GM12878 (cell line): ENCODE data around the gene TRIM26. TPM values are rescaled to one million over a fixed set of nuclear protein-coding genes. Genes with fewer than 3 reads are reported as not detected.

ENCODE experiments used
- ATAC-seq: fragments of 200-7000 bp; cut with Tn5 transposase; 3 replicates; pipeline ENCODE4 v1.9.1; 2020; ENCODE audit warnings: mild to moderate bottlenecking, moderate library complexity
- BruUV-seq: library from RNA; stranded (reverse); fragments of 400-500 nt; replicated peaks from 2 replicates; lab custom pipeline; 2021; lab: Mats Ljungman, UMichigan
- CTCF ChIA-PET: fragments of 300-600 bp; sonication (Branson Sonifier 250); formaldehyde crosslinking; extraction: SDS; loops from one replicate; lab custom pipeline; 2021; ENCODE audit warnings: inconsistent platforms; lab: Yijun Ruan, JAX
- POLR2A ChIA-PET: fragments of 350-600 bp; formaldehyde crosslinking; extraction: SDS; loops from one replicate; lab custom pipeline; 2021; ENCODE audit warnings: inconsistent platforms; lab: Charles Lee
- RAD21 ChIA-PET: fragments of 300-600 bp; sonication (Branson Sonifier 250); formaldehyde crosslinking; loops from one replicate; lab custom pipeline; 2023; ENCODE audit warnings: antibody characterized with exemption; ENCODE audit not compliant: unreplicated experiment; lab: Charles Lee
- SMC1A ChIA-PET: fragments of 300-600 bp; sonication (Branson Sonifier 250); formaldehyde crosslinking; loops from one replicate; lab custom pipeline; 2023; ENCODE audit not compliant: unreplicated experiment, uncharacterized antibody; lab: Charles Lee
- DNase-seq: peaks from one replicate; pipeline ENCODE4 v3.0.0-alpha.2; 2011; ENCODE audit warnings: low read depth, low spot score
- FAIRE-seq: peaks from 3 replicates; lab custom pipeline; 2011; peaks lifted over from hg19 to GRCh38; lab: Jason Lieb, UNC
- H2AFZ ChIP-seq: 2 replicates; pipeline ENCODE4 v1.6.0; 2011; ENCODE audit warnings: low read depth, low read length, control low read depth; ENCODE audit not compliant: control insufficient read depth
- H3K27ac ChIP-seq: 2 replicates; pipeline ENCODE4 v1.5.1; 2011; ENCODE audit warnings: control low read depth; ENCODE audit not compliant: control insufficient read depth, insufficient read depth
- H3K27me3 ChIP-seq, 2 experiments: replicated peaks in 1 of 2; 2 replicates each; pipeline versions ENCODE4 v1.6.0 to v1.6.1; 2011; ENCODE audit warnings: low read length in 1 of 2; ENCODE audit not compliant: control insufficient read depth in 2 of 2, insufficient read depth in 2 of 2
- H3K36me3 ChIP-seq, 2 experiments: 2 replicates each; pipeline ENCODE4 v1.5.1; 2011; ENCODE audit warnings: low read length in 1 of 2; ENCODE audit not compliant: control insufficient read depth in 2 of 2, insufficient read depth in 2 of 2
- H3K4me1 ChIP-seq: 2 replicates; pipeline ENCODE4 v1.6.1; 2011; ENCODE audit warnings: mild to moderate bottlenecking, low read length, moderate library complexity, mixed read lengths; ENCODE audit not compliant: control insufficient read depth, insufficient read depth
- H3K4me2 ChIP-seq: 2 replicates; pipeline ENCODE4 v1.6.0; 2011; ENCODE audit warnings: control low read depth; ENCODE audit not compliant: control insufficient read depth, insufficient read depth
- H3K4me3 ChIP-seq: fragments of 200-600 bp; sonication (generic); 2 replicates; pipeline ENCODE4 v1.5.1; 2016
- H3K79me2 ChIP-seq: 2 replicates; pipeline ENCODE4 v1.6.0; 2011; ENCODE audit warnings: low read length; ENCODE audit not compliant: control insufficient read depth, insufficient read depth
- H3K9ac ChIP-seq: 2 replicates; pipeline ENCODE4 v1.8.0; 2011; ENCODE audit warnings: low read length, control low read depth, mixed read lengths; ENCODE audit not compliant: control insufficient read depth, insufficient read depth
- H3K9me3 ChIP-seq: replicated peaks from 3 replicates; pipeline ENCODE4 v1.5.1; 2011; ENCODE audit warnings: mild to moderate bottlenecking, low read length; ENCODE audit not compliant: control insufficient read depth, insufficient read depth
- H4K20me1 ChIP-seq: 2 replicates; pipeline ENCODE4 v1.6.0; 2011; ENCODE audit not compliant: control insufficient read depth, insufficient read depth
- BACH1 ChIP-seq: fragments of 450-650 bp; IDR thresholded peaks from 2 replicates; pipeline ENCODE4 v1.6.1; 2017; ENCODE audit warnings: mild to moderate bottlenecking, borderline replicate concordance
- CREB1 ChIP-seq: IDR thresholded peaks from 2 replicates; pipeline ENCODE4 v1.6.1; 2012; ENCODE audit warnings: low read depth, mild to moderate bottlenecking, inconsistent platforms
- CUX1 ChIP-seq: IDR thresholded peaks from 2 replicates; pipeline ENCODE4 v1.6.1; 2012; ENCODE audit warnings: improper control_type of control experiment, low read depth, low read length; ENCODE audit not compliant: insufficient replicate concordance
- EZH2 ChIP-seq: IDR thresholded peaks from 2 replicates; pipeline ENCODE4 v1.6.1; 2012; ENCODE audit warnings: low read depth, mild to moderate bottlenecking, control low read depth, inconsistent platforms, low read length, borderline replicate concordance; ENCODE audit not compliant: control insufficient read depth
- HCFC1 ChIP-seq: fragments of 150-350 bp; IDR thresholded peaks from 2 replicates; pipeline ENCODE4 v1.6.1; 2014; ENCODE audit warnings: low read length
- IRF4 ChIP-seq: IDR thresholded peaks from 2 replicates; pipeline ENCODE4 v1.6.1; 2011; ENCODE audit warnings: low read depth, low read length
- KDM1A ChIP-seq: fragments of 200-600 bp; sonication (generic); IDR thresholded peaks from 2 replicates; pipeline ENCODE4 v1.6.1; 2016; ENCODE audit warnings: borderline replicate concordance
- NFIC ChIP-seq: IDR thresholded peaks from 2 replicates; pipeline ENCODE4 v1.6.1; 2012; ENCODE audit warnings: low read depth, mild to moderate bottlenecking, inconsistent platforms, low read length, moderate library complexity
- PAX8 ChIP-seq: fragments of 450-650 bp; IDR thresholded peaks from 2 replicates; pipeline ENCODE4 v1.6.1; 2017; ENCODE audit warnings: mild to moderate bottlenecking, moderate library complexity
- SMAD1 ChIP-seq: fragments of 450-650 bp; IDR thresholded peaks from 2 replicates; pipeline ENCODE4 v1.6.1; 2018; ENCODE audit warnings: mild to moderate bottlenecking, low read depth; ENCODE audit not compliant: partially characterized antibody
- STAT1 ChIP-seq: fragments of 450-650 bp; conservative IDR thresholded peaks from 2 replicates; pipeline ENCODE4 v1.6.1; 2014; ENCODE audit warnings: antibody characterized with exemption, mild to moderate bottlenecking
- ZNF24 ChIP-seq: fragments of 450-650 bp; IDR thresholded peaks from 2 replicates; pipeline ENCODE4 v1.6.1; 2017; ENCODE audit warnings: antibody characterized with exemption, mild to moderate bottlenecking
- WGBS: methylation state at CpG from one replicate; pipeline ENCODE4 v1.1.6; 2016; ENCODE audit warnings: low lambda C conversion rate; ENCODE audit not compliant: insufficient replicate concordance, insufficient coverage; ENCODE audit errors: missing lambda C conversion rate; 5-methylcytosine and 5-hydroxymethylcytosine counted together
- in situ Hi-C: fragments of 300-500 bp; cut with MboI; formaldehyde crosslinking; loops from 9 replicates; pipeline ENCODE4 v1.14.3; 2018; ENCODE audit warnings: mixed read lengths
- intact Hi-C: fragments of 100-400 bp; cut with micrococcal nuclease; formaldehyde crosslinking; loops from one replicate; pipeline ENCODE4 v1.14.2; 2022; ENCODE audit not compliant: unreplicated experiment
- polyA plus RNA-seq, 11 experiments: library from polyadenylated mRNA; depleted of rRNA in 4 of 11; unstranded in 6 of 11; stranded (reverse) in 5 of 11; fragments of >200 nt; fragmentation: Nextera tagmentation in 4 of 11; fragmentation: Illumina TruSeq in 1 of 11; extraction: Ambion mirVana in 4 of 11; extraction: Trizol in 1 of 11; gene quantifications; 1 replicate in 1 of 11; 2 replicates in 10 of 11; pipeline versions ENCODE4 v1.2.1 to v1.2.3, GENCODE V29; 2011 to 2016; ENCODE audit warnings: inconsistent platforms in 2 of 11, missing spikeins in 2 of 11, low read depth in 1 of 11
- total RNA-seq, 4 experiments: library from RNA; depleted of rRNA in 3 of 4; stranded (reverse); fragments of >200 nt in 3 of 4; fragmentation: Illumina TruSeq in 1 of 4; extraction: Trizol in 1 of 4; gene quantifications; 2 replicates each; pipeline versions ENCODE4 v1.2.1 to v1.2.3, GENCODE V29; 2013 to 2021
- TF ChIP-seq, protein P1 (sequence below): fragments of 450-650 bp; IDR thresholded peaks from 2 replicates; pipeline ENCODE4 v1.6.1; 2016; ENCODE audit warnings: mild to moderate bottlenecking
- TF ChIP-seq, protein P2 (sequence below): fragments of 450-650 bp; conservative IDR thresholded peaks from 2 replicates; pipeline ENCODE4 v1.6.1; 2017; ENCODE audit warnings: mild to moderate bottlenecking, moderate library complexity
- TF ChIP-seq, protein P3 (sequence below): fragments of 450-650 bp; IDR thresholded peaks from 2 replicates; pipeline ENCODE4 v1.6.1; 2017; ENCODE audit warnings: low read depth, mild to moderate bottlenecking, moderate library complexity

Gene TRIM26
- total and polyA plus RNA-seq, 10 of the 15 experiments (the other 5 are each of a cell fraction or from before 2014, with no cell fraction given), result 13.1 to 79.6 (median 63.6) TPM

DNA sequence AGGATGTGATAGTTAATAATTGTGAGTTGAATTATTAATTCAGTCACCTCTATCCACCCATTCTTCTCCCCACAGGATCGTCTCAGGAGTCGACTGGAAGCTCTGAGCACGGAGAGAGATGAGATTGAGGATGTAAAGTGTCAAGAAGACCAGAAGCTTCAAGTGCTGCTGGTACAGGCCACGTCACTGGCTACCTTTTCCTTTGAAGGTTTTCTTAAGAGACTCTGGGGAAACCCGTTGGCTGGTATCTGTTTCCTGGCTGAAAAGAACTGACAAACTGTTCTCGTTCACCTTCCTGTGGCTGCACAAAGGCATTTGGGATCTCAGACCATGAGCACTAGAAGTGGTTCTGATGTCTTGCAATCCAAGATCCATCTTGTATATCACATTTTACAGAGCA, 46.1 kb downstream of the TRIM26 start:
- H3K36me3 ChIP-seq, result no peaks in the 10 kb centered on the region
- H3K9me3 ChIP-seq, result no peaks in the 10 kb centered on the region
- ChIA-PET POLR2A (no interaction called here), SMC1A (interaction anchor here (1.1 to 3.7 kb wide), 10 partner anchors 18 to 100 kb away, joined by 3 to 34 read pairs (median 4); partner anchors contain the start of genes PPP1R11 and TRIM40), CTCF (interaction anchor here (1.2 to 4.1 kb wide), 5 partner anchors 19 to 65 kb away, joined by 3 to 46 read pairs (median 6); no protein-coding TSS in a partner anchor), RAD21 (interaction anchor here (0.6 to 2.4 kb wide), 3 partner anchors 13 to 64 kb away, joined by 3 to 38 read pairs (median 4); no protein-coding TSS in a partner anchor)
- 26% methylated on average over 6 of the region's 6 CpGs for WGBS
- no peaks in the 10 kb centered on the region for H3K4me1 ChIP-seq
- intact Hi-C loops (no loop called here), in situ Hi-C loops (no loop called here)
- FAIRE-seq (no peak), DNase-seq (no peak), ATAC-seq (peak; percentile 47)
- H3K27ac ChIP-seq, result no peak overlapping the region
- H3K27me3 ChIP-seq, result peaks cover 4 to 14% of the 10 kb centered on the region in 2 experiments
- no peak overlapping the region for H3K4me3 ChIP-seq
- H3K79me2 ChIP-seq, result no peaks in the 10 kb centered on the region
- no peak overlapping the region for H3K9ac ChIP-seq
- H4K20me1 ChIP-seq, result no peaks in the 10 kb centered on the region
- no TSS peak for BruUV-seq
- no peak overlapping the region for H3K4me2 ChIP-seq
- no peak overlapping the region for H2AFZ ChIP-seq
- TF ChIP-seq CUX1, result no peak
- TF ChIP-seq BACH1, result no peak
- TF ChIP-seq, protein P1, sequence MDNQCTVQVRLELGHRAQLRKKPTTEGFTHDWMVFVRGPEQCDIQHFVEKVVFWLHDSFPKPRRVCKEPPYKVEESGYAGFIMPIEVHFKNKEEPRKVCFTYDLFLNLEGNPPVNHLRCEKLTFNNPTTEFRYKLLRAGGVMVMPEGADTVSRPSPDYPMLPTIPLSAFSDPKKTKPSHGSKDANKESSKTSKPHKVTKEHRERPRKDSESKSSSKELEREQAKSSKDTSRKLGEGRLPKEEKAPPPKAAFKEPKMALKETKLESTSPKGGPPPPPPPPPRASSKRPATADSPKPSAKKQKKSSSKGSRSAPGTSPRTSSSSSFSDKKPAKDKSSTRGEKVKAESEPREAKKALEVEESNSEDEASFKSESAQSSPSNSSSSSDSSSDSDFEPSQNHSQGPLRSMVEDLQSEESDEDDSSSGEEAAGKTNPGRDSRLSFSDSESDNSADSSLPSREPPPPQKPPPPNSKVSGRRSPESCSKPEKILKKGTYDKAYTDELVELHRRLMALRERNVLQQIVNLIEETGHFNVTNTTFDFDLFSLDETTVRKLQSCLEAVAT, result no peak
- TF ChIP-seq EZH2, result no peak
- TF ChIP-seq, protein P2, sequence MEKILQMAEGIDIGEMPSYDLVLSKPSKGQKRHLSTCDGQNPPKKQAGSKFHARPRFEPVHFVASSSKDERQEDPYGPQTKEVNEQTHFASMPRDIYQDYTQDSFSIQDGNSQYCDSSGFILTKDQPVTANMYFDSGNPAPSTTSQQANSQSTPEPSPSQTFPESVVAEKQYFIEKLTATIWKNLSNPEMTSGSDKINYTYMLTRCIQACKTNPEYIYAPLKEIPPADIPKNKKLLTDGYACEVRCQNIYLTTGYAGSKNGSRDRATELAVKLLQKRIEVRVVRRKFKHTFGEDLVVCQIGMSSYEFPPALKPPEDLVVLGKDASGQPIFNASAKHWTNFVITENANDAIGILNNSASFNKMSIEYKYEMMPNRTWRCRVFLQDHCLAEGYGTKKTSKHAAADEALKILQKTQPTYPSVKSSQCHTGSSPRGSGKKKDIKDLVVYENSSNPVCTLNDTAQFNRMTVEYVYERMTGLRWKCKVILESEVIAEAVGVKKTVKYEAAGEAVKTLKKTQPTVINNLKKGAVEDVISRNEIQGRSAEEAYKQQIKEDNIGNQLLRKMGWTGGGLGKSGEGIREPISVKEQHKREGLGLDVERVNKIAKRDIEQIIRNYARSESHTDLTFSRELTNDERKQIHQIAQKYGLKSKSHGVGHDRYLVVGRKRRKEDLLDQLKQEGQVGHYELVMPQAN, result no peak
- no peak for TF ChIP-seq STAT1
- TF ChIP-seq NFIC, result no peak
- no peak for TF ChIP-seq KDM1A
- TF ChIP-seq, protein P3, sequence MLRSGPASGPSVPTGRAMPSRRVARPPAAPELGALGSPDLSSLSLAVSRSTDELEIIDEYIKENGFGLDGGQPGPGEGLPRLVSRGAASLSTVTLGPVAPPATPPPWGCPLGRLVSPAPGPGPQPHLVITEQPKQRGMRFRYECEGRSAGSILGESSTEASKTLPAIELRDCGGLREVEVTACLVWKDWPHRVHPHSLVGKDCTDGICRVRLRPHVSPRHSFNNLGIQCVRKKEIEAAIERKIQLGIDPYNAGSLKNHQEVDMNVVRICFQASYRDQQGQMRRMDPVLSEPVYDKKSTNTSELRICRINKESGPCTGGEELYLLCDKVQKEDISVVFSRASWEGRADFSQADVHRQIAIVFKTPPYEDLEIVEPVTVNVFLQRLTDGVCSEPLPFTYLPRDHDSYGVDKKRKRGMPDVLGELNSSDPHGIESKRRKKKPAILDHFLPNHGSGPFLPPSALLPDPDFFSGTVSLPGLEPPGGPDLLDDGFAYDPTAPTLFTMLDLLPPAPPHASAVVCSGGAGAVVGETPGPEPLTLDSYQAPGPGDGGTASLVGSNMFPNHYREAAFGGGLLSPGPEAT, result no peak
- no peak for TF ChIP-seq HCFC1
- TF ChIP-seq IRF4, result no peak
- no peak for TF ChIP-seq ZNF24
- TF ChIP-seq SMAD1, result no peak
- no peak for TF ChIP-seq CREB1
- TF ChIP-seq PAX8, result no peak
